ENCODE measurements around the gene RAPGEF4. TPM values are rescaled to one million over a fixed set of nuclear protein-coding genes. Genes with fewer than 3 reads are reported as not detected.

RAPGEF4 gene
- total and polyA plus RNA-seq, 2 of the 13 experiments (the other 11 are each of a cell fraction or from before 2014, with no cell fraction given) = 0.78 to 0.91 TPM

DNA sequence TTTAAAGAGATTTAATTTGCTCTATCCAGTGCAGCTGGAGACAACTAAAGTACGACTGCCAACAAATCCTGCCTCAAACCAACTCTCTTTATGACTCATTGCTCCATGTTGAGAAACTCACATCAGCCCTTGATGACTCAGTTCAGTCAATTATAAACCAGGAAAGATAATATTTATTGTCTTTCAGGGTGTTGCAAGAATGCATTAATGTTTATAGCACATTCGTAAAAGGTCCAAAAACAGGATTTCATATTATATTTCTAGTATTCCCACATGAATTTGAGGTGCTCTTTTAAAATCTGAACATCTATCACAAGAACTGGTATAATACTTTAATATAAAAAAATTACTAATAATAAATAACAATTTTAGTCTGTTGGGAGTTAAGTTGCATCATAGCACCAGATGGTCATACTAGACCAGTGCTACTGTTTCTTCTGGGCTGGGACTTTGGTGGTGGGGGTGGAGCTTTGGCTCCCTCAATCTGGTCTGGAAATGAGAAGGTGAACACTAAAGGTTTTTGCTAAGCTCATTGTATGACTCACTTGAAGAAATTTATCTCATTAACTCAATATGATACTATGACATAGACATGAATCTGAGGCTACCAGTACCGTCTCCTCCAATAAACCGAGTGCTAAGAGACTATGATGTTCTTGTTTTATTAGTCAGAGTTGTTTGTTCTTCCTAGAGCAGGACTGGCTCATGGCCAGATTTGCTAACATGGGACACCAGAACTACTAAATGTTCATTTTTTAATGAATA lies 313.4 kb downstream of the RAPGEF4 start (continued):
- TF ChIP-seq ZNF7 (CRISPR knock-in tag; IDR thresholded peaks at IDR 0.05) = no peak
- no peak for TF ChIP-seq TMF1 (CRISPR knock-in tag; IDR thresholded peaks at IDR 0.05; ENCODE audit: low read depth)
- no peak for TF ChIP-seq ZNF329 (CRISPR knock-in tag; IDR thresholded peaks at IDR 0.05; ENCODE audit: low read depth)
- no peak for TF ChIP-seq RAD51 (IDR thresholded peaks at IDR 0.05; ENCODE audit: borderline replicate concordance)
- TF ChIP-seq KLF6 (CRISPR knock-in tag; IDR thresholded peaks at IDR 0.05) = peak; percentile 50; the same call in 1 of the 2 replicates
- TF ChIP-seq PRDM10 (CRISPR knock-in tag; IDR thresholded peaks at IDR 0.05; ENCODE audit: low read depth) = no peak
- no peak; the same call in 1 of the 2 replicates for TF ChIP-seq TAF1 (CRISPR knock-in tag; IDR thresholded peaks at IDR 0.05)
- TF ChIP-seq, protein P1, sequence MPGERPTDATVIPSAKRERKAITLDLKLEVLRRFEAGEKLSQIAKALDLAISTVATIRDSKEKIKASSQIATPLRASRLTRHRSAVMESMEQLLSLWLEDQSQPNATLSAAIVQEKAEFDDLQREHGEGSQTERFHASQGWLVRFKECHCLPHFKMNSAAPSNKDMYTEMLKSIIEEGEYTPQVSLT (CRISPR knock-in tag; IDR thresholded peaks at IDR 0.05; ENCODE audit: borderline replicate concordance, low read depth) = no peak
- TF ChIP-seq ZNF367 (CRISPR knock-in tag; IDR thresholded peaks at IDR 0.05; ENCODE audit: borderline replicate concordance) = no peak
- no peak for TF ChIP-seq ZNF143 (CRISPR knock-in tag; IDR thresholded peaks at IDR 0.05)
- TF ChIP-seq SMARCC2 (IDR thresholded peaks at IDR 0.05) = no peak
- no peak for TF ChIP-seq ZNF589 (CRISPR knock-in tag; conservative IDR thresholded peaks at IDR 0.05)
- TF ChIP-seq ZNF629 (CRISPR knock-in tag; conservative IDR thresholded peaks at IDR 0.05) = no peak
- 0 out of 2 replicates have a peak, but pooled peaks have one; percentile 19 for TF ChIP-seq ATF7 (IDR thresholded peaks at IDR 0.05)
- TF ChIP-seq ATF7 (CRISPR knock-in tag; IDR thresholded peaks at IDR 0.05) = no peak
- TF ChIP-seq PAF1 (CRISPR knock-in tag; IDR thresholded peaks at IDR 0.05) = no peak
- no peak for TF ChIP-seq AGO2 (optimal IDR thresholded peaks at IDR 0.05; ENCODE audit: low read depth, low read length)
- no peak for TF ChIP-seq ZNF10 (CRISPR knock-in tag; IDR thresholded peaks at IDR 0.05; ENCODE audit: borderline replicate concordance, low read depth)
- TF ChIP-seq, protein P2, sequence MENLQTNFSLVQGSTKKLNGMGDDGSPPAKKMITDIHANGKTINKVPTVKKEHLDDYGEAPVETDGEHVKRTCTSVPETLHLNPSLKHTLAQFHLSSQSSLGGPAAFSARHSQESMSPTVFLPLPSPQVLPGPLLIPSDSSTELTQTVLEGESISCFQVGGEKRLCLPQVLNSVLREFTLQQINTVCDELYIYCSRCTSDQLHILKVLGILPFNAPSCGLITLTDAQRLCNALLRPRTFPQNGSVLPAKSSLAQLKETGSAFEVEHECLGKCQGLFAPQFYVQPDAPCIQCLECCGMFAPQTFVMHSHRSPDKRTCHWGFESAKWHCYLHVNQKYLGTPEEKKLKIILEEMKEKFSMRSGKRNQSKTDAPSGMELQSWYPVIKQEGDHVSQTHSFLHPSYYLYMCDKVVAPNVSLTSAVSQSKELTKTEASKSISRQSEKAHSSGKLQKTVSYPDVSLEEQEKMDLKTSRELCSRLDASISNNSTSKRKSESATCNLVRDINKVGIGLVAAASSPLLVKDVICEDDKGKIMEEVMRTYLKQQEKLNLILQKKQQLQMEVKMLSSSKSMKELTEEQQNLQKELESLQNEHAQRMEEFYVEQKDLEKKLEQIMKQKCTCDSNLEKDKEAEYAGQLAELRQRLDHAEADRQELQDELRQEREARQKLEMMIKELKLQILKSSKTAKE (CRISPR knock-in tag; IDR thresholded peaks at IDR 0.05; ENCODE audit: borderline replicate concordance) = no peak
- TF ChIP-seq, protein P3, sequence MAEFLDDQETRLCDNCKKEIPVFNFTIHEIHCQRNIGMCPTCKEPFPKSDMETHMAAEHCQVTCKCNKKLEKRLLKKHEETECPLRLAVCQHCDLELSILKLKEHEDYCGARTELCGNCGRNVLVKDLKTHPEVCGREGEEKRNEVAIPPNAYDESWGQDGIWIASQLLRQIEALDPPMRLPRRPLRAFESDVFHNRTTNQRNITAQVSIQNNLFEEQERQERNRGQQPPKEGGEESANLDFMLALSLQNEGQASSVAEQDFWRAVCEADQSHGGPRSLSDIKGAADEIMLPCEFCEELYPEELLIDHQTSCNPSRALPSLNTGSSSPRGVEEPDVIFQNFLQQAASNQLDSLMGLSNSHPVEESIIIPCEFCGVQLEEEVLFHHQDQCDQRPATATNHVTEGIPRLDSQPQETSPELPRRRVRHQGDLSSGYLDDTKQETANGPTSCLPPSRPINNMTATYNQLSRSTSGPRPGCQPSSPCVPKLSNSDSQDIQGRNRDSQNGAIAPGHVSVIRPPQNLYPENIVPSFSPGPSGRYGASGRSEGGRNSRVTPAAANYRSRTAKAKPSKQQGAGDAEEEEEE (CRISPR knock-in tag; IDR thresholded peaks at IDR 0.05; ENCODE audit: borderline replicate concordance) = no peak
- TF ChIP-seq ZNF230 (CRISPR knock-in tag; IDR thresholded peaks at IDR 0.05) = no peak
- TF ChIP-seq BRCA1 (CRISPR knock-in tag; IDR thresholded peaks at IDR 0.05) = no peak

All from HepG2 (cell line).